SU-DHL-6 (cell line): Measurements from ENCODE around the gene TBC1D16.

Experiments used
- H2AFZ ChIP-seq: fragments of 200-600 bp; sonication (generic); 2 replicates; pipeline ENCODE4 v1.6.1; 2014; ENCODE audit warnings: low read depth, mild to moderate bottlenecking, moderate library complexity, mixed read lengths, antibody characterized with exemption, low read length; ENCODE audit not compliant: severe bottlenecking
- H3F3A ChIP-seq: fragments of 200-600 bp; shearing (Covaris generic); 2 replicates; pipeline ENCODE4 v1.6.0; 2016; ENCODE audit warnings: antibody characterized with exemption, mild to moderate bottlenecking; ENCODE audit not compliant: insufficient read depth
- H3K27ac ChIP-seq: fragments of 200-600 bp; sonication (generic); 2 replicates; pipeline ENCODE4 v1.5.1; 2016; ENCODE audit warnings: low read depth, mild to moderate bottlenecking, low read length, moderate library complexity, mixed read lengths
- H3K27me3 ChIP-seq: fragments of 200-600 bp; sonication (generic), shearing (Covaris generic); 2 replicates; pipeline ENCODE4 v1.6.0; 2014; ENCODE audit warnings: mild to moderate bottlenecking, low read length
- H3K36me3 ChIP-seq: fragments of 200-600 bp; sonication (generic); 2 replicates; pipeline ENCODE4 v1.6.1; 2014; ENCODE audit warnings: mild to moderate bottlenecking, low read length, mixed read lengths
- H3K4me2 ChIP-seq: fragments of 300-600, 200-600 bp; shearing (Covaris generic), sonication (generic); 2 replicates; pipeline ENCODE4 v1.6.0; 2014; ENCODE audit warnings: low read length, low read depth, mild to moderate bottlenecking; ENCODE audit not compliant: poor library complexity, severe bottlenecking
- H3K4me3 ChIP-seq: fragments of 200-600 bp; sonication (generic); 2 replicates; pipeline ENCODE4 v1.5.1; 2014; ENCODE audit warnings: antibody characterized with exemption, low read length, mild to moderate bottlenecking, mixed read lengths; ENCODE audit not compliant: insufficient read depth, poor library complexity, severe bottlenecking
- H3K79me2 ChIP-seq: fragments of 200-600 bp; sonication (generic); 2 replicates; pipeline ENCODE4 v1.6.1; 2014; ENCODE audit warnings: mild to moderate bottlenecking, low read length, moderate library complexity; ENCODE audit not compliant: insufficient read depth
- H3K9ac ChIP-seq: fragments of 200-600 bp; sonication (generic); 2 replicates; pipeline ENCODE4 v1.7.0; 2014; ENCODE audit warnings: mild to moderate bottlenecking, low read length
- H3K9me2 ChIP-seq: fragments of 200-600 bp; sonication (generic); replicated peaks from 2 replicates; pipeline ENCODE4 v1.6.1; 2014; ENCODE audit warnings: low read length; ENCODE audit not compliant: insufficient read depth
- H3K9me3 ChIP-seq: fragments of 200-600 bp; sonication (generic); 2 replicates; pipeline ENCODE4 v1.6.1; 2014; ENCODE audit warnings: low read length, mixed read lengths; ENCODE audit not compliant: insufficient read depth
- H4K20me1 ChIP-seq: fragments of 200-600 bp; sonication (generic); 2 replicates; pipeline ENCODE4 v1.6.1; 2014; ENCODE audit warnings: low read depth, mild to moderate bottlenecking, antibody characterized with exemption, low read length, moderate library complexity, mixed read lengths
- EZH2phosphoT487 ChIP-seq: fragments of 200-600 bp; sonication (generic), shearing (Covaris generic); conservative IDR thresholded peaks from 2 replicates; pipeline ENCODE4 v1.6.1; 2018; ENCODE audit warnings: mild to moderate bottlenecking, antibody characterized with exemption, low read length, moderate library complexity, mixed read lengths
- TF ChIP-seq, protein P1 (sequence below): fragments of 200-600 bp; sonication (generic); IDR thresholded peaks from one replicate; pipeline ENCODE4 v1.5.1; 2017; ENCODE audit warnings: antibody characterized with exemption, mild to moderate bottlenecking, low read length, moderate library complexity; ENCODE audit not compliant: insufficient read depth, poor library complexity, severe bottlenecking

TBC1D16 gene

DNA sequence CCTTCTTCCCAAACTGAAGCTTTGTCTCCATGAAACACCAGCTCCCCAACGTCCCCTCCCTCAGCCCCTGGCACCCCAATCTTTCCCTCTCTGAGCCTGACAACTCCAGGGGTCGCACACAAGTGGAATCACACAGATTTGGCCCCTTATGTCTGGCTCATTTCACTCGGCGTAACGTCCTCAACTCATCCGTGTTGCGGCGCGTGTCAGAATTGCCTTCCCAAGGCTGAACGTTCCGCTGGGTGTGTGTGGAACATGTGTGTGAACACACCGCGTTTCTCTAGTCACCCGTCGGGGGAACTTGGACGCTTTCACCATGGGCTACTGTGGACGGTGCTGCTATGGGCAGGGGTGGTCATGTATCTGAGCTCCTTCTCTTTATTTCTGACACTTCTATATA, 45.0 kb downstream of the TBC1D16 start:
- Histone ChIP-seq H3K27ac (no peak overlapping the region), H3F3A (no peaks in the 10 kb centered on the region), H2AFZ (no peak overlapping the region), H3K36me3 (no peaks in the 10 kb centered on the region), H3K9me2 (no peaks in the 10 kb centered on the region), H3K9me3 (no peaks in the 10 kb centered on the region), H3K27me3 (no peaks in the 10 kb centered on the region), H3K9ac (no peak overlapping the region), H4K20me1 (no peaks in the 10 kb centered on the region), H3K4me3 (no peak overlapping the region), H3K4me2 (no peak overlapping the region), H3K79me2 (no peaks in the 10 kb centered on the region)
- no peak for TF ChIP-seq EZH2phosphoT487
- TF ChIP-seq, protein P1, sequence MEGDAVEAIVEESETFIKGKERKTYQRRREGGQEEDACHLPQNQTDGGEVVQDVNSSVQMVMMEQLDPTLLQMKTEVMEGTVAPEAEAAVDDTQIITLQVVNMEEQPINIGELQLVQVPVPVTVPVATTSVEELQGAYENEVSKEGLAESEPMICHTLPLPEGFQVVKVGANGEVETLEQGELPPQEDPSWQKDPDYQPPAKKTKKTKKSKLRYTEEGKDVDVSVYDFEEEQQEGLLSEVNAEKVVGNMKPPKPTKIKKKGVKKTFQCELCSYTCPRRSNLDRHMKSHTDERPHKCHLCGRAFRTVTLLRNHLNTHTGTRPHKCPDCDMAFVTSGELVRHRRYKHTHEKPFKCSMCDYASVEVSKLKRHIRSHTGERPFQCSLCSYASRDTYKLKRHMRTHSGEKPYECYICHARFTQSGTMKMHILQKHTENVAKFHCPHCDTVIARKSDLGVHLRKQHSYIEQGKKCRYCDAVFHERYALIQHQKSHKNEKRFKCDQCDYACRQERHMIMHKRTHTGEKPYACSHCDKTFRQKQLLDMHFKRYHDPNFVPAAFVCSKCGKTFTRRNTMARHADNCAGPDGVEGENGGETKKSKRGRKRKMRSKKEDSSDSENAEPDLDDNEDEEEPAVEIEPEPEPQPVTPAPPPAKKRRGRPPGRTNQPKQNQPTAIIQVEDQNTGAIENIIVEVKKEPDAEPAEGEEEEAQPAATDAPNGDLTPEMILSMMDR: no peak

DNA sequence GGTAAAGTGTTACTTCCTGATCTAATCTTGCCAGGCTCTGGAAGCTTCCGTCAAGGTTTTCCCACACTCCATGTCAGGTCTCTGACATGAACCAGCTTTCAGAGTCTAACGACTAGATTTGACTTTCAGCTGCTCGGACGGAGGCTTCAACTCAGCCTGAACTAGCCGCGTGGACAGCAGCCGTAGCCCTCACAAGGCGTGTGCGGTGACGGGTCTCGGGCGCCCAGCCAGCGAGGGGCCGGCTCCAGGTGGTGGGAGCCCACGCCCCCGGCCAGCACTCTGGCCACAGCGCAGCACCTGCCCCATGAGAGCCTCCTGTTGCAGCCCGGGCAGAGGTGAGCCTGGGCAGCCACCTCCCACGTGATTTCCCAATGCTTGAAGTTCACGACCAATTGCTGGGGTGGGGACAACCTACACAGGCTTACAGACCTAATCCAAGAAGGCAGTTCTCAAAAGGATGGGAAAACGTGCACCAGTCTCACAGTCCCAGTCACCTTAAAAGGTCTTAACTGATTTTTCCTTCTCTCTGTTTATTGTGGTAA, 45.5 kb downstream of the TBC1D16 start:
- no peaks in the 10 kb centered on the region for H3K36me3 ChIP-seq
- no peaks in the 10 kb centered on the region for H3F3A ChIP-seq
- no peaks in the 10 kb centered on the region for H3K27me3 ChIP-seq
- no peak overlapping the region for H2AFZ ChIP-seq
- no peaks in the 10 kb centered on the region for H3K9me3 ChIP-seq
- no peaks in the 10 kb centered on the region for H3K9me2 ChIP-seq
- no peak for TF ChIP-seq EZH2phosphoT487
- TF ChIP-seq, protein P1: no peak
- H3K4me3 ChIP-seq: no peak overlapping the region
- H4K20me1 ChIP-seq: no peaks in the 10 kb centered on the region
- H3K27ac ChIP-seq: no peak overlapping the region
- H3K4me2 ChIP-seq: no peak overlapping the region
- H3K79me2 ChIP-seq: no peaks in the 10 kb centered on the region
- no peak overlapping the region for H3K9ac ChIP-seq

DNA sequence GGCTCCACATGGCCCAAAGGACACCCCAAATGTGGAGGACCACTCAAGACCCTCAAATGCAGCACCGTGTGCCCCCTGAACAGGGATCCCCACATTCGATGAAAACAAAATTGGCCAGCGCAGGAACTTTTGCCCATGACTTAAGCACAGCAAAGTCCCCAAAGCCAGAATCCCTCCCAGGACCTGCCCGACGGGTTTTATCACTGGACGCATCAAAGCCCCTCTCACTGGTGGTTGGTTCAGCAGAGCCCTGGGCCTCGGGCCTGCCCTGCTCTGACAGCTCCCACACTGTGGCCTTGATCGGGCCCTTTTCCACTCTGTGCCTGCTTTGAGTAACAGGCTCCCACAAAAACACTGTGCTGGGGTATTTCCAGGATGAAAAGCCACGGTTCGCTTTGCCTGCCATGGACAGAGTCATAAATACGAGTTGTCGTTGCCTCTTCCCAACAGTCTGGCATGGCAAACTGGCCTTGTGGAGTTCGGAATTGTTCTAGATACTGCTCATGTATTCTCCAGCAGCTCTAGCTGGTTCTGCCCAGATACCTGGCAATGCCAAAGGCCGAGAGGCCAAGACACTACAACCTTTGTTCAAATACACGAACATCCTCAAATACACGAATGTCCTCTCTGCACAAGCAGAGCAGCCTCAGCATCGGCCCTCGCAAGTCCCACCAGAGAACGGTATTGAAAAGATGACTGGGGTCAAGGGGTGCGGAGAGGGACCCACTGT, 46.4 kb downstream of the TBC1D16 start:
- H3K4me2 ChIP-seq: no peak overlapping the region
- no peak overlapping the region for H3K9ac ChIP-seq
- no peaks in the 10 kb centered on the region for H3K79me2 ChIP-seq
- no peak overlapping the region for H3K27ac ChIP-seq
- H3F3A ChIP-seq: no peaks in the 10 kb centered on the region
- no peak for TF ChIP-seq EZH2phosphoT487
- TF ChIP-seq, protein P1: no peak
- H3K27me3 ChIP-seq: no peaks in the 10 kb centered on the region
- no peaks in the 10 kb centered on the region for H4K20me1 ChIP-seq
- H2AFZ ChIP-seq: no peak overlapping the region
- no peaks in the 10 kb centered on the region for H3K9me3 ChIP-seq
- no peaks in the 10 kb centered on the region for H3K9me2 ChIP-seq
- H3K36me3 ChIP-seq: no peaks in the 10 kb centered on the region
- H3K4me3 ChIP-seq: no peak overlapping the region
